Right kidney (tissue), 1 donor: ENCODE data around the gene GOLGA8J.
"Not testable (repeated sequence)": the region's sequence is repeated elsewhere in the genome, so short reads cannot be mapped to it uniquely, and the experiment has no call there.

Experiments
- DNase-seq: peaks from one replicate; pipeline ENCODE4 v3.0.0-alpha.2; 2016

The GOLGA8J gene

GRCh38 chr15:30080816-30081215 is 1.9 kb upstream of the GOLGA8J start:
- DNase-seq = not testable (repeated sequence)

GRCh38 chr15:30097827-30098226 is 15.1 kb downstream of the GOLGA8J start:
- DNase-seq = not testable (repeated sequence)

DNA sequence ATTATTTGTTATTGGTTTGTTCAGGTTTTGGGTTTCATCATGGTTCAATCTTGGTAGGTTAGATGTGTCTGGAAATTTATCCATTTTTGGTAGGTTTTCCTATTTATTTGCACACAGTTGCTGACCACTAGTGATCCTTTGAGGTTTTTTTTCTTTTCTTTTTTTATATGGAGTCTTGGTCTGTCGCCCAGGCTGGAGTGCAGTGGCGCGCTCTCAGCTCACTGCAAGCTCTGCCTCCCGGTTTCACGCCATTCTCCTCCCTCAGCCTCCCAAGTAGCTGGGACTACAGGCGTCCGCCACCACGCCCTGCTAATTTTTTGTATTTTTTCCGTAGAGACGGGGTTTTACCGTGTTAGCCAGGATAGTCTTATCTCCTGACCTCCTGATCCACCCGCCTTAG is 20.1 kb downstream of the GOLGA8J start:
- not testable (repeated sequence) for DNase-seq

DNA sequence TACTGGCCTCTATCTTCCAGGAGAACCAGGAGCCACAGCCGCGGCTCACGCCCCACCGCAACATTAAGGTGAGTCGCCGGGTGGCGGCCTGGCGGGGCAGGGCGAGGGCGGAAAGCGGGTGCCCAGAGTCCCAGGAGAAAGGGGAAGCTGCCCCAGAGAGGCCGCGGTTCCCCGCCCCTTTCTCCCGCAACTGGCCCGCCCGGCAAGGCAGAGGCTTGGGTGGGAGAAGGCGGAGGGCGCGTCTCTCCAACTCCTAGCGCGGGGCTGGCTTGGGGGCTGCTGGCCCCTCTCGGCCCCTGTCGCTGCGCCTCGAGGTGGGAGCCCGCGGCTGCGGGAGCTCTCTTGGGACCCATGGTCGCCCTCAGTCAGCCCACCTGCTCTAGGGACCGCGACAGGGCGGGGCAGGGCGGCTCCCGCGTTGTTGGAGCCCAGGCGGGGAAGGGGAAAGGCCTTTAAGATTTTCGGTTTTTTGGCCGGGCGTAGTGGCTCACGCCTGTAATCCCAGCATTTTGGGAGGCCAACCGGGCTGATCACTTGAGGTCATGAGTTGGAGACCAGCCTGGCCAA is 21.3 kb downstream of the GOLGA8J start:
- not testable (repeated sequence) for DNase-seq

GRCh38 chr15:30110591-30110990 is 27.8 kb downstream of the GOLGA8J start:
- not testable (repeated sequence) for DNase-seq

DNA sequence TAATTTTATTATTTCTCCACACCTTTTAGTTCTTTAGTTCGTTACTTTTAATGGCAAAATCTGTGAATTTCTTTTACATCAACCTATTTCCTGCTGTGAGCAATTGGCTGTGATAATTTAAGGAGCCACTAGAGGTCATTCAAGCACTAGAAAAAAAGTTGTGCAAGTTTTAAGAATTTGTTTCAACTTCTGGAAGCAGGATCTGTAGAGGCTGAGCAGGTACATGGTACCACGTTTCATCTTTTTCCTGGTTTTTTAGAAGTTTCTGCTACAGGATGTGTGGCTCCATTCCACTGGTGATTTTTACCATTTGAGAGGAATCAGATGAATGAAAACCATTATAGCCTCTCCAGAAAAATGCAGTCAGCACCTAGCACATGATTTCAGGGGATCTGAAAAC is 47.3 kb downstream of the GOLGA8J start:
- DNase-seq = not testable (repeated sequence)

GRCh38 chr15:30134751-30135150 is 52.0 kb downstream of the GOLGA8J start, which contains the start of gene GOLGA8T:
Gene GOLGA8T, plus strand, starts transcription at chr15:30135051. Its CDS starts 98 bp downstream, at chr15:30135149.
- DNase-seq = not testable (repeated sequence)
